Left lung (tissue), 10 donors: ENCODE results near the gene PDCD1. TPM values are rescaled to one million over a fixed set of nuclear protein-coding genes. Genes with fewer than 3 reads are reported as not detected.

Experiments
- ATAC-seq: fragments of 200-7000 bp; cut with Tn5 transposase; one replicate; pipeline ENCODE4 v1.9.1; 2020; ENCODE audit warnings: moderate library complexity
- DNase-seq, 4 donors: peaks; one replicate each; pipeline ENCODE4 v3.0.0-alpha.2; 2013 to 2020
- H3K27ac ChIP-seq, 2 donors: fragments of 200-600 bp; sonication (generic) in 1 of 2; one replicate each; pipeline versions ENCODE4 v1.5.0 to v1.8.0; 2020 to 2021
- H3K27me3 ChIP-seq, 2 donors: fragments of 200-600 bp; sonication (generic) in 1 of 2; one replicate each; pipeline versions ENCODE4 v1.5.0 to v1.8.0; 2020 to 2021
- H3K36me3 ChIP-seq, 2 donors: fragments of 200-600 bp; sonication (generic) in 1 of 2; one replicate each; pipeline versions ENCODE4 v1.5.0 to v1.8.0; 2020 to 2021
- H3K4me1 ChIP-seq, 2 donors: fragments of 200-600 bp; one replicate each; pipeline ENCODE4 v1.8.0; 2021
- H3K4me3 ChIP-seq, 2 donors: fragments of 200-600 bp; sonication (generic) in 1 of 2; one replicate each; pipeline versions ENCODE4 v1.5.0 to v1.8.0; 2020 to 2021; ENCODE audit warnings: mild to moderate bottlenecking in 1 of 2
- H3K9me3 ChIP-seq, 2 donors: fragments of 200-600 bp; sonication (generic) in 1 of 2; one replicate each; pipeline versions ENCODE4 v1.5.0 to v1.8.0; 2020 to 2021
- intact Hi-C, 2 donors: fragments of 100-400 bp; cut with DNase I; formaldehyde crosslinking; loops; one replicate each; pipeline versions ENCODE4 v1.11.2 to v1.14.2; 2022
- polyA plus RNA-seq, 6 donors: library from polyadenylated mRNA; unstranded; fragments of 120-200 nt; gene quantifications; one replicate each; pipeline ENCODE4 v1.2.1, GENCODE V29; 2013; ENCODE audit not compliant: insufficient read length in 6 of 6
- total RNA-seq, 2 donors: library from RNA; stranded (reverse); fragmentation: NEBNext Ultra II Directional; extraction: Animal tissue kit (Norgen Biotek cat#: 25700); gene quantifications; one replicate each; pipeline ENCODE4 v1.2.1, GENCODE V29; 2021
- TF ChIP-seq, protein P1 (sequence below), 2 donors: fragments of 200-600 bp; sonication (generic) in 1 of 2; IDR thresholded peaks; one replicate each; pipeline versions ENCODE4 v1.5.0 to v1.8.0; 2021; ENCODE audit warnings: antibody characterized with exemption in 2 of 2
- donor health status: DM: no; HTN: yes; CAD: no.
- donor health status: DM: no; HTN: no; CAD: no.

The PDCD1 gene
- total and polyA plus RNA-seq, 8 donors = 0.15 to 1.1 (median 0.31) TPM

DNA sequence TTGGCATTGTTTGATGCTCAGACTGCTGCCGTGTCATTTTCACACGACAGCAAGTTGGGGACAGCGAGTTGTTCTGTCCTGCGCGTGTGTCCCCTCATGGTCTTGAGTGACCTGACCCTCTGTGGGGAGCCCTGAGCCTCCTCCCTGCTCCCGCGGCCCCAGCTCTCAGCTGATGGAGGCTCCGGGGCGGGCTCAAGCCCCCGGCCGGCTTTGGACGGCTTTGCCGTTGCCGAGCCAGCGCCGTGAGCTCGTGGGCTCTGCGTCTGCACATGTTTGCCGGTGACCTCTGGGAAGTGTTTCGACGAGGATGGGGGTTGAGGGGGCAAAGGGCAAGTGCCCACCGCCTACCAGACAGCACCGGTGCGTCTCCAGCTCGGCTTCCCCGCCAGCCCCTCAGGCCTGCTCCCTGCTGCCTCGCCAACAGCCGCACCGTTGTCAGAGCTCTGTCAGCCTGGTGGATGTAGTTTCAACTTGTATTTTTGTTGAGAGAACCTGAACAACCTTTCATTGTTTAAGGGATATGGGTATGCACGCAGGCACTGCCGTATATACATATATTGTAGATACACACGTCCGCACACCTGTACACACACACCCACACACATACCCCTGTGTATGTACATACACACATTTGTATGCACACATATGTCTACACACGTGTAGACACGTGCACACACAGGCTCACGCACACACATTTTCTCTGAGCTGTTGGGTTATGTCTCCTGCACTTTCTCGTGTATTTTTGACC, 13.7 kb downstream of the PDCD1 start:
- intact Hi-C loops = no loop called here
- TF ChIP-seq, protein P1, sequence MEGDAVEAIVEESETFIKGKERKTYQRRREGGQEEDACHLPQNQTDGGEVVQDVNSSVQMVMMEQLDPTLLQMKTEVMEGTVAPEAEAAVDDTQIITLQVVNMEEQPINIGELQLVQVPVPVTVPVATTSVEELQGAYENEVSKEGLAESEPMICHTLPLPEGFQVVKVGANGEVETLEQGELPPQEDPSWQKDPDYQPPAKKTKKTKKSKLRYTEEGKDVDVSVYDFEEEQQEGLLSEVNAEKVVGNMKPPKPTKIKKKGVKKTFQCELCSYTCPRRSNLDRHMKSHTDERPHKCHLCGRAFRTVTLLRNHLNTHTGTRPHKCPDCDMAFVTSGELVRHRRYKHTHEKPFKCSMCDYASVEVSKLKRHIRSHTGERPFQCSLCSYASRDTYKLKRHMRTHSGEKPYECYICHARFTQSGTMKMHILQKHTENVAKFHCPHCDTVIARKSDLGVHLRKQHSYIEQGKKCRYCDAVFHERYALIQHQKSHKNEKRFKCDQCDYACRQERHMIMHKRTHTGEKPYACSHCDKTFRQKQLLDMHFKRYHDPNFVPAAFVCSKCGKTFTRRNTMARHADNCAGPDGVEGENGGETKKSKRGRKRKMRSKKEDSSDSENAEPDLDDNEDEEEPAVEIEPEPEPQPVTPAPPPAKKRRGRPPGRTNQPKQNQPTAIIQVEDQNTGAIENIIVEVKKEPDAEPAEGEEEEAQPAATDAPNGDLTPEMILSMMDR (IDR thresholded peaks at IDR 0.05) = no peak
- ATAC-seq (no peak), DNase-seq (peak in 1 of 4 donors; percentile 32)
- Histone ChIP-seq H3K9me3 (no peaks in the 10 kb centered on the region), H3K4me3 (peak overlapping the region in 1 of 2 donors; percentile 31), H3K27ac (no peak overlapping the region), H3K36me3 (no peaks in the 10 kb centered on the region), H3K4me1 (peaks cover 5 to 26% of the 10 kb centered on the region in 2 donors), H3K27me3 (peaks cover 4 to 38% of the 10 kb centered on the region in 2 donors)

DNA sequence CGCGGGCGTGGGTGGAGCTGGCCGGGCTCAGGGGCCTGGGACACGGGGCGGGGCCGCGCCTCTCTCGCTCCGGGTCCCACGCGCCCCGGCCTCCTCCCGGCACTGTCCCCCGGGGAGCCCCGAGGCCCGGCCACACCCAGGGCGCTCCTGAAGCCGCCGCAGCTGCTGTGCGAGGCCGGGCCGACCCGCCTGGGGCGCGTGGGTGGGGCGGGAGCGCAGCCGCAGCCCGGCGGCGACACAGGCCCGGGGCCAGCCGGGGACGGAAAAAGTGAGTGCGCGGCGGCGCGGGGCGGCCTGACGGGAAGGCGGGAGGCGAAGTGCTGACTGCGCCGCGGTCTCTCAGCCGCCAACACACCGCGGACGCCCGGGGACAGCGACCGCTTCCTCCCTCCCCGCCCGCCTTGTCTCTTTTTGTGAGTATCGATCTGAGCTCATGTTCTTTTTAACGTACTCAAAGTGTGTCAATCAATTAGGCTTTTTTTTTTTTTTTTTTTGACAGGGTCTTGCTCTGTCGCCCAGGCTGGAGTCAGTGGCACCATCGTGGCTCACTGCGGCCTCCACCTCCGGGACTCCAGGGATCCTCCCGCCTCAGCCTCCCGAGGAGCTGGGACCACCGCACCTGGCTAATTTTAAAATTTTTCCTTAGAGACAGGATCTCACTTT, 14.5 kb downstream of the PDCD1 start:
- H3K36me3 ChIP-seq = no peaks in the 10 kb centered on the region
- intact Hi-C loops = no loop called here
- peaks cover 4 to 38% of the 10 kb centered on the region in 2 donors for H3K27me3 ChIP-seq
- peaks cover 5 to 26% of the 10 kb centered on the region in 2 donors for H3K4me1 ChIP-seq
- DNase-seq (peak; percentile 60 to 90 (median 79)), ATAC-seq (peak; percentile 92)
- H3K4me3 ChIP-seq = peak overlapping the region in 1 of 2 donors; percentile 31
- TF ChIP-seq, protein P1 (IDR thresholded peaks at IDR 0.05) = no peak
- no peaks in the 10 kb centered on the region for H3K9me3 ChIP-seq
- H3K27ac ChIP-seq = no peak overlapping the region

DNA sequence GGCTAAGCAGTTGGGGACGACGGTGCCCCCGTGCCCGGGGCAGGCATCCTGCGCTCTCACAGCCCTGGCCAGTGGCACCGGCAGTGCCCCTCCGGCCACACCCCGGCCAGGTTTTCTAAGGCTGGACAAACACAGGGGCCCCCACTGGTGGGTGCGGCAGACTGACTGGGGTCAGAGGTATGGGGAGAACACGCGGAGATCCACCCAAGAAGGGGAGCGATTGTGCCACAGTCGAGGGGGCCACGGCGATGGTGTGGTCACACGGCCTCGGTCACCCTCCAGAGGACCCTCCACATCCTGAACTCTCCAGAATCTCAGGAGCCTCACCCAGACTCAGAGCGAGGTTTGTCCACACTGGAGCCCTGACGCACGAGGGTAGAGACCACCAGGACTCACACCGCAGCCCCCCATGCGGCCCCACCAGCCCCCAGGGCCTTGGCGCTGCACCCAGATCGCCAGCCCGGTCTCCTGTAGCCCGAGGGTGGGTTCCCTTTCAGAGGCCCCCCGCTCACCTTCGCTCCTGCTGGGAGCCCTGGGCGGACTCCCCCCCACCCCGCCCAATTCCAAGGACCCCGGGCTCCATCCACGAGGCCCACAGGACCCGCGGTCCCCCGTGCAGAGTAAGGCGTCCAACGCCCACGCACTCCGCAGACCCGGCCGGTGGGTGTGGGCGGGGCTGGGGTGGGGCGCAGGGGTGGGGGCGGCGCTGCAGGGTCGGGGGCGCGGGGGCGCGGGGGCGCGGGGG, 15.2 kb downstream of the PDCD1 start:
- DNase-seq (no peak), ATAC-seq (peak; percentile 8)
- H3K27me3 ChIP-seq = peaks cover 4 to 38% of the 10 kb centered on the region in 2 donors
- H3K9me3 ChIP-seq = no peaks in the 10 kb centered on the region
- no peaks in the 10 kb centered on the region for H3K36me3 ChIP-seq
- H3K4me3 ChIP-seq = peak overlapping the region in 1 of 2 donors; percentile 31
- TF ChIP-seq, protein P1 (IDR thresholded peaks at IDR 0.05) = no peak
- H3K4me1 ChIP-seq = peaks cover 5 to 26% of the 10 kb centered on the region in 2 donors
- H3K27ac ChIP-seq = peak overlapping the region in 1 of 2 donors; percentile 50
- intact Hi-C loops = no loop called here

DNA sequence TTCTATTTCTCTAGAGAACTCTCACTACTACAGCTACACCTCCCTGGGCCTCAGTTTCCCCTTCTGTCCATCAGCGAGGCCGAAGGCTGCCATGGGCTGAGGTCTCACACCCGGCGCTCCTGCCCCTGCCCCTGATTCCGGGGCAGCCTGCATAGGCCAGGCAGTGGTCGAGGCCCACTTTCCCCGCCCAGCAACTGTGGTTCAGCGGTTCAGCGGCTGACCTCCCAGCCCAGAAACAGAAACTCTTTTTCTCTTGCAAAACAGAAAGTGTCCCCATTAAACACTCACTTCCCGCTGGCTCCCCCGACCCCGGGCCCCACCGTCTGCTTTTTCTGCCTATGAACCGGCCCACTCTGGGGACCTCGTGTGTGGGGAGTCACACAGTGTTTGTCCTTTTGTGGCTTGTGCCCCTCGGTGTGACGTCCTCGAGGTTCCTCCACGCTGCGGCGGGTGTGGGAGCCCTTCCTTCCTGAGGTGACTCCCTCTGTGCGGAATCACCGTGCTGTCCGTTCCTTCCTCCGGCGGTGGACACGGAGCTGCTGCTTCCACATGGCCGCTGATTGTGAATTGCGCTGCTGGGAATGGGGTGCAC, 16.0 kb downstream of the PDCD1 start:
- Histone ChIP-seq H3K27me3 (peaks cover 4 to 38% of the 10 kb centered on the region in 2 donors), H3K4me3 (peak overlapping the region in 1 of 2 donors; percentile 31), H3K9me3 (no peaks in the 10 kb centered on the region), H3K27ac (peak overlapping the region in 1 of 2 donors; percentile 50), H3K4me1 (peaks cover 5 to 26% of the 10 kb centered on the region in 2 donors), H3K36me3 (no peaks in the 10 kb centered on the region)
- peak in 2 of 4 donors; percentile 69 to 81 for DNase-seq
- peak; percentile 58 for ATAC-seq
- intact Hi-C loops = no loop called here
- TF ChIP-seq, protein P1 (IDR thresholded peaks at IDR 0.05) = no peak
